B cell (primary cell): Measurements from ENCODE around the gene SFXN3. TPM values are rescaled to one million over a fixed set of nuclear protein-coding genes. Genes with fewer than 3 reads are reported as not detected.

Source experiments
- ATAC-seq: fragments of 200-7000 bp; cut with Tn5 transposase; one replicate; pipeline ENCODE4 v1.10.0; 2021; ENCODE audit warnings: low read depth, mild to moderate bottlenecking, moderate number of reproducible peaks, moderate library complexity
- CTCF ChIA-PET: fragments of 350-600 bp; sonication (Branson Sonifier 250); formaldehyde crosslinking; loops from one replicate; lab custom pipeline; 2021; ENCODE audit warnings: antibody characterized with exemption, inconsistent platforms; lab: Charles Lee
- POLR2A ChIA-PET: fragments of 350-600 bp; sonication (Branson Sonifier 250); formaldehyde crosslinking; loops from one replicate; lab custom pipeline; 2021; ENCODE audit warnings: antibody characterized with exemption; lab: Charles Lee
- DNase-seq: peaks from one replicate; pipeline ENCODE4 v3.0.0; 2013
- H2AFZ ChIP-seq: 2 replicates; pipeline ENCODE4 v1.6.1; 2012; ENCODE audit warnings: mild to moderate bottlenecking, low read depth, low read length; ENCODE audit not compliant: insufficient read depth, poor library complexity, severe bottlenecking
- H3K27ac ChIP-seq, 2 donors: 1 replicate in 1 of 2; 2 replicates in 1 of 2; pipeline ENCODE4 v1.5.1; 2012 to 2013; ENCODE audit warnings: low read length in 2 of 2, mild to moderate bottlenecking in 2 of 2, moderate library complexity in 1 of 2
- H3K27me3 ChIP-seq, 4 experiments: fragments of 200-600 bp in 1 of 4; sonication (generic) in 1 of 4; replicated peaks in 1 of 4; 1 replicate in 2 of 4; 2 replicates in 2 of 4; pipeline versions ENCODE4 v1.6.1 to v1.7.0; 2013 to 2016; ENCODE audit warnings: low read length in 3 of 4, mild to moderate bottlenecking in 2 of 4, mixed read lengths in 1 of 4, moderate library complexity in 1 of 4; ENCODE audit not compliant: insufficient read depth in 4 of 4, control insufficient read depth in 3 of 4; ENCODE audit errors: control extremely low read depth in 1 of 4
- H3K36me3 ChIP-seq, 2 experiments: replicated peaks in 1 of 2; 1 replicate in 1 of 2; 2 replicates in 1 of 2; pipeline versions ENCODE4 v1.6.1 to v1.7.1; 2013; ENCODE audit warnings: low read length in 1 of 2; ENCODE audit not compliant: insufficient read depth in 2 of 2, control insufficient read depth in 1 of 2; ENCODE audit errors: control extremely low read depth in 1 of 2, extremely low read depth in 1 of 2
- H3K4me1 ChIP-seq, 2 donors: fragments of 200-600 bp in 1 of 2; sonication (generic) in 1 of 2; 1 replicate in 1 of 2; 2 replicates in 1 of 2; pipeline versions ENCODE4 v1.5.1 to v1.6.1; 2013 to 2017; ENCODE audit warnings: low read length in 2 of 2; ENCODE audit not compliant: control insufficient read depth in 2 of 2, insufficient read depth in 2 of 2
- H3K4me2 ChIP-seq: replicated peaks from 2 replicates; pipeline ENCODE3; 2012; ENCODE audit warnings: mild to moderate bottlenecking, low read depth, low read length; ENCODE audit not compliant: poor library complexity, severe bottlenecking
- H3K4me3 ChIP-seq, 5 experiments: fragments of 200-600 bp in 1 of 5; sonication (generic) in 1 of 5; 1 replicate in 3 of 5; 2 replicates in 2 of 5; pipeline versions ENCODE4 v1.5.1 to v1.7.0; 2011 to 2016; ENCODE audit warnings: low read length in 4 of 5, mild to moderate bottlenecking in 4 of 5, low read depth in 2 of 5, control low read depth in 1 of 5, moderate library complexity in 1 of 5; ENCODE audit not compliant: insufficient read depth in 1 of 5; ENCODE audit errors: control extremely low read depth in 1 of 5, extremely low read depth in 1 of 5
- H3K79me2 ChIP-seq: fragments of 200-600 bp; sonication (generic); one replicate; pipeline ENCODE4 v1.6.0; 2016; ENCODE audit warnings: low read length; ENCODE audit not compliant: control insufficient read depth, insufficient read depth
- H3K9ac ChIP-seq: fragments of 200-600 bp; sonication (generic); 2 replicates; pipeline ENCODE4 v1.6.1; 2017; ENCODE audit warnings: mild to moderate bottlenecking, low read length, moderate library complexity
- H3K9me3 ChIP-seq, 3 donors: one replicate each; pipeline versions ENCODE4 v1.6.1 to v1.7.1; 2013; ENCODE audit warnings: low read length in 2 of 3; ENCODE audit not compliant: control insufficient read depth in 2 of 3, insufficient read depth in 1 of 3; ENCODE audit errors: control extremely low read depth in 1 of 3
- H4K20me1 ChIP-seq: 2 replicates; pipeline ENCODE4 v1.6.0; 2012; ENCODE audit warnings: mild to moderate bottlenecking, low read length; ENCODE audit not compliant: insufficient read depth, control insufficient read depth, poor library complexity, severe bottlenecking
- H3K27ac Mint-ChIP-seq: one replicate; pipeline ENCODE4 v1.8.0; 2021; ENCODE audit warnings: mixed read lengths
- H3K27me3 Mint-ChIP-seq: one replicate; pipeline ENCODE4 v1.8.0; 2021; ENCODE audit warnings: mixed read lengths
- H3K4me1 Mint-ChIP-seq: one replicate; pipeline ENCODE4 v1.8.0; 2021; ENCODE audit warnings: mixed read lengths
- H3K4me3 Mint-ChIP-seq: one replicate; pipeline ENCODE4 v1.8.0; 2021; ENCODE audit warnings: mixed read lengths
- H3K9me3 Mint-ChIP-seq: one replicate; pipeline ENCODE4 v1.8.0; 2022; ENCODE audit warnings: mixed read lengths; ENCODE audit not compliant: insufficient read depth
- CTCF ChIP-seq: fragments of 200-600 bp; IDR thresholded peaks from one replicate; pipeline ENCODE4 v1.8.0; 2022; ENCODE audit warnings: antibody characterized with exemption, mild to moderate bottlenecking
- EZH2 ChIP-seq: IDR thresholded peaks from 2 replicates; pipeline ENCODE4 v1.6.1; 2012; ENCODE audit warnings: borderline replicate concordance, low read depth, mild to moderate bottlenecking, moderate library complexity, low read length; ENCODE audit not compliant: insufficient read depth, poor library complexity, severe bottlenecking
- WGBS: methylation state at CpG from one replicate; pipeline ENCODE4 v1.1.5; 2013; ENCODE audit warnings: missing lambda C conversion rate; ENCODE audit not compliant: insufficient coverage; 5-methylcytosine and 5-hydroxymethylcytosine counted together
- intact Hi-C: fragments of 100-400 bp; cut with micrococcal nuclease; formaldehyde crosslinking; loops from one replicate; pipeline ENCODE4 v1.10.0; 2022
- polyA plus RNA-seq: library from polyadenylated mRNA; depleted of rRNA; stranded (reverse); fragments of >200 nt; gene quantifications from 2 replicates; pipeline ENCODE4 v1.2.3, GENCODE V29; 2012
- total RNA-seq, 2 donors: library from RNA; stranded (reverse); fragments of 120-200 nt in 1 of 2; gene quantifications; 1 replicate in 1 of 2; 2 replicates in 1 of 2; pipeline versions ENCODE4 v1.2.3 to v1.2.4, GENCODE V29; 2013 to 2022

SFXN3 gene
- total and polyA plus RNA-seq, 2 donors (not counting 1 experiment from before 2014, with no cell fraction given) = 44.2 to 51.7 TPM

- POLR2A ChIA-PET = interaction anchor here (0.8 to 3.8 kb wide), 4 partner anchors 9 to 81 kb away, joined by 3 to 20 read pairs (median 6); partner anchors contain the start of genes PDZD7 and SFXN3
- Histone ChIP-seq H3K4me3 (peak overlapping the region; percentile 93 to 100 (median 97)), H3K79me2 (peaks cover 3% of the 10 kb centered on the region), H3K27ac (peak overlapping the region; percentile 79 to 85), H3K4me1 (peaks cover 36 to 44% of the 10 kb centered on the region in 2 donors), H4K20me1 (peaks cover 5% of the 10 kb centered on the region), H3K9me3 (peaks cover 0 to 6% (median 0%) of the 10 kb centered on the region in 3 donors), H3K9ac (peak overlapping the region; percentile 86), H3K4me2 (peak overlapping the region; percentile 72), H3K27me3 (peaks cover 0 to 37% (median 13%) of the 10 kb centered on the region in 4 experiments), H3K36me3 (no peaks in the 10 kb centered on the region), H2AFZ (peak overlapping the region; percentile 95)
- H3K4me3 Mint-ChIP-seq = peak overlapping the region; percentile 97
- DNase-seq = peak; percentile 82
- CTCF ChIA-PET = interaction anchor here (0.6 to 16.1 kb wide), 17 partner anchors 8 to 1074 kb away, joined by 3 to 306 read pairs (median 4); partner anchors contain the start of genes PDZD7 and SFXN3
- H3K4me1 Mint-ChIP-seq = peaks cover 41% of the 10 kb centered on the region
- no peak for TF ChIP-seq EZH2
- no peak for TF ChIP-seq CTCF
- peak; percentile 75 for ATAC-seq
- H3K9me3 Mint-ChIP-seq = no peaks in the 10 kb centered on the region
- H3K27me3 Mint-ChIP-seq = peaks cover 22% of the 10 kb centered on the region
- peak overlapping the region; percentile 94 for H3K27ac Mint-ChIP-seq
- WGBS = under 1% methylated on average over 67 of the region's 67 CpGs
- intact Hi-C loops = loop anchor here (1.0 to 10.0 kb wide), 11 partner anchors 7 to 996 kb away; partner anchors contain the start of genes ARMH3, LZTS2, MRPL43 and TWNK
Measured at GRCh38 chr10:101060951-101061623, 30.1 kb downstream of the SFXN3 start.
